H9 (cell line): ENCODE data around the gene SLC25A39. TPM values are rescaled to one million over a fixed set of nuclear protein-coding genes. Genes with fewer than 3 reads are reported as not detected.

ENCODE experiments used
- DNase-seq: peaks from one replicate; pipeline ENCODE4 v3.0.0-alpha.2; 2017
- H2AFZ ChIP-seq: one replicate; pipeline ENCODE4 v1.6.1; 2013; ENCODE audit warnings: mild to moderate bottlenecking, low read length, control low read depth, moderate library complexity
- H2AK5ac ChIP-seq: 2 replicates; pipeline ENCODE4 v1.6.1; 2013; ENCODE audit warnings: low read length, control low read depth, mixed read lengths; ENCODE audit not compliant: insufficient read length
- H2BK120ac ChIP-seq: one replicate; pipeline ENCODE4 v1.6.1; 2013; ENCODE audit warnings: low read depth, mild to moderate bottlenecking, low read length, control low read depth, inconsistent platforms; ENCODE audit not compliant: poor library complexity, severe bottlenecking
- H2BK12ac ChIP-seq: 2 replicates; pipeline ENCODE4 v1.6.1; 2013; ENCODE audit warnings: low read length, control low read depth, mixed read lengths, low read depth; ENCODE audit not compliant: insufficient read length
- H2BK15ac ChIP-seq: 2 replicates; pipeline ENCODE4 v1.6.1; 2013; ENCODE audit warnings: low read depth, low read length, control low read depth
- H2BK20ac ChIP-seq: one replicate; pipeline ENCODE4 v1.6.1; 2013; ENCODE audit warnings: low read depth, mild to moderate bottlenecking, low read length, control low read depth, inconsistent platforms; ENCODE audit not compliant: poor library complexity, severe bottlenecking
- H2BK5ac ChIP-seq: 2 replicates; pipeline ENCODE4 v1.6.1; 2013; ENCODE audit warnings: low read length, control low read depth, mixed read lengths; ENCODE audit not compliant: insufficient read length
- H3K14ac ChIP-seq: 2 replicates; pipeline ENCODE4 v1.6.1; 2013; ENCODE audit warnings: low read length, control low read depth; ENCODE audit not compliant: insufficient read depth
- H3K18ac ChIP-seq: 2 replicates; pipeline ENCODE4 v1.6.1; 2013; ENCODE audit warnings: low read depth, mild to moderate bottlenecking, mixed read lengths, low read length, control low read depth; ENCODE audit not compliant: insufficient read length
- H3K23ac ChIP-seq: 2 replicates; pipeline ENCODE4 v1.6.1; 2013; ENCODE audit warnings: low read length, control low read depth, mixed read lengths, low read depth; ENCODE audit not compliant: insufficient read length
- H3K23me2 ChIP-seq: 2 replicates; pipeline ENCODE4 v1.6.1; 2013; ENCODE audit warnings: low read depth, mild to moderate bottlenecking, mixed read lengths, low read length, control low read depth; ENCODE audit not compliant: insufficient read length, poor library complexity, severe bottlenecking
- H3K27ac ChIP-seq: 2 replicates; pipeline ENCODE4 v1.5.1; 2013; ENCODE audit warnings: low read length, control low read depth, mixed read lengths, low read depth; ENCODE audit not compliant: insufficient read length
- H3K27me3 ChIP-seq: 2 replicates; pipeline ENCODE4 v1.6.1; 2013; ENCODE audit warnings: low read length, control low read depth, inconsistent platforms; ENCODE audit not compliant: insufficient read depth
- H3K4ac ChIP-seq: 2 replicates; pipeline ENCODE4 v1.6.1; 2013; ENCODE audit warnings: low read depth, mild to moderate bottlenecking, control low read depth, inconsistent platforms, low read length, moderate library complexity
- H3K4me1 ChIP-seq: 2 replicates; pipeline ENCODE4 v1.6.1; 2013; ENCODE audit warnings: low read length, control low read depth, inconsistent platforms; ENCODE audit not compliant: insufficient read depth
- H3K4me2 ChIP-seq: 2 replicates; pipeline ENCODE4 v1.6.1; 2013; ENCODE audit warnings: low read length, control low read depth, mixed read lengths; ENCODE audit not compliant: insufficient read length, insufficient read depth
- H3K56ac ChIP-seq: 2 replicates; pipeline ENCODE4 v1.6.1; 2013; ENCODE audit warnings: low read depth, mild to moderate bottlenecking, mixed read lengths, low read length, control low read depth; ENCODE audit not compliant: insufficient read length
- H3K79me1 ChIP-seq: 2 replicates; pipeline ENCODE4 v1.6.1; 2013; ENCODE audit warnings: low read depth, mild to moderate bottlenecking, moderate library complexity, low read length, control low read depth, inconsistent platforms; ENCODE audit not compliant: insufficient read depth, poor library complexity, severe bottlenecking
- H3K79me2 ChIP-seq: 2 replicates; pipeline ENCODE4 v1.6.1; 2013; ENCODE audit warnings: low read length, control low read depth, inconsistent platforms; ENCODE audit not compliant: insufficient read depth
- H3K9ac ChIP-seq: 2 replicates; pipeline ENCODE4 v1.6.1; 2013; ENCODE audit warnings: low read length, control low read depth, mixed read lengths; ENCODE audit not compliant: insufficient read length; ENCODE audit errors: extremely low read depth
- H3K9me3 ChIP-seq: one replicate; pipeline ENCODE4 v1.6.1; 2013; ENCODE audit warnings: low read depth, low read length, inconsistent platforms; ENCODE audit not compliant: control insufficient read depth
- H3T11ph ChIP-seq: one replicate; pipeline ENCODE4 v1.6.1; 2013; ENCODE audit warnings: mild to moderate bottlenecking, low read length, control low read depth, inconsistent platforms
- H4K20me1 ChIP-seq: one replicate; pipeline ENCODE4 v1.6.1; 2013; ENCODE audit not compliant: control insufficient read depth, insufficient read length, insufficient read depth
- H4K5ac ChIP-seq: 2 replicates; pipeline ENCODE4 v1.6.1; 2013; ENCODE audit warnings: low read depth, mild to moderate bottlenecking, mixed read lengths, low read length, control low read depth; ENCODE audit not compliant: insufficient read length
- H4K8ac ChIP-seq: replicated peaks from 2 replicates; pipeline ENCODE4 v1.6.1; 2013; ENCODE audit warnings: low read length, control low read depth, mixed read lengths, low read depth; ENCODE audit not compliant: insufficient read length
- H4K91ac ChIP-seq: 2 replicates; pipeline ENCODE4 v1.6.1; 2013; ENCODE audit warnings: low read depth, mild to moderate bottlenecking, moderate library complexity, mixed read lengths, low read length, control low read depth; ENCODE audit not compliant: insufficient read length
- H3K27ac Mint-ChIP-seq, 3 experiments: 2 replicates in 2 of 3; 3 replicates in 1 of 3; pipeline ENCODE4 v1.8.0; 2020 to 2021; ENCODE audit warnings: mixed read lengths in 3 of 3, mild to moderate bottlenecking in 1 of 3, moderate library complexity in 1 of 3
- H3K27me3 Mint-ChIP-seq: 2 replicates; pipeline ENCODE4 v1.8.0; 2021; ENCODE audit warnings: low read depth, mild to moderate bottlenecking, moderate library complexity, mixed read lengths
- H3K36me3 Mint-ChIP-seq, 3 experiments: 2 replicates in 2 of 3; 3 replicates in 1 of 3; pipeline ENCODE4 v1.8.0; 2020 to 2021; ENCODE audit warnings: low read depth in 3 of 3, mixed read lengths in 3 of 3; ENCODE audit not compliant: insufficient read depth in 1 of 3
- H3K4me1 Mint-ChIP-seq, 2 experiments: 2 replicates each; pipeline ENCODE4 v1.8.0; 2020; ENCODE audit warnings: mixed read lengths in 2 of 2
- H3K4me3 Mint-ChIP-seq, 2 experiments: 2 replicates in 1 of 2; 3 replicates in 1 of 2; pipeline ENCODE4 v1.8.0; 2020 to 2021; ENCODE audit warnings: mild to moderate bottlenecking in 2 of 2, mixed read lengths in 2 of 2, moderate library complexity in 1 of 2
- H3K9me3 Mint-ChIP-seq, 2 experiments: 2 replicates in 1 of 2; 3 replicates in 1 of 2; pipeline ENCODE4 v1.8.0; 2020; ENCODE audit warnings: mild to moderate bottlenecking in 2 of 2, mixed read lengths in 2 of 2, moderate library complexity in 1 of 2
- CTCF ChIP-seq: fragments of 200-600 bp; sonication (generic); conservative IDR thresholded peaks from 3 replicates; pipeline ENCODE4 v1.8.0; 2021; ENCODE audit warnings: antibody characterized with exemption, mild to moderate bottlenecking
- WGBS: extraction: QIAGEN DNeasy Blood & Tissue Kit; methylation state at CpG from one replicate; pipeline ENCODE4 v1.1.7; 2013; ENCODE audit warnings: missing lambda C conversion rate, low lambda C conversion rate, mixed read lengths; ENCODE audit not compliant: insufficient read length; ENCODE audit errors: extremely low coverage; 5-methylcytosine and 5-hydroxymethylcytosine counted together
- total RNA-seq: library from RNA; stranded (reverse); gene quantifications from 2 replicates; pipeline ENCODE4 v1.2.1, GENCODE V29; 2021

Gene SLC25A39
- total RNA-seq, 1 experiment from 2014 or later: 227 TPM

GRCh38 chr17:44334727-44335126 lies 10.1 kb upstream of the SLC25A39 start:
- H2AFZ ChIP-seq: no peak overlapping the region
- H2BK120ac ChIP-seq: no peak overlapping the region
- Mint-ChIP-seq H3K36me3 (no peaks in the 10 kb centered on the region), H3K27ac (no peak overlapping the region), H3K4me1 (peaks cover 13 to 15% of the 10 kb centered on the region in 2 experiments), H3K4me3 (no peak overlapping the region), H3K9me3 (no peaks in the 10 kb centered on the region), H3K27me3 (peaks cover 1% of the 10 kb centered on the region; the same call in 1 of the 2 replicates)
- no peak overlapping the region for H3K18ac ChIP-seq
- H3K4me1 ChIP-seq: no peaks in the 10 kb centered on the region
- no peak overlapping the region for H2AK5ac ChIP-seq
- H4K91ac ChIP-seq: no peak overlapping the region
- H2BK5ac ChIP-seq: no peak overlapping the region
- no peak overlapping the region for H3K23ac ChIP-seq
- H2BK20ac ChIP-seq: no peak overlapping the region
- WGBS: no CpG with 5 or more reads among the region's 3 CpGs
- H4K5ac ChIP-seq: no peak overlapping the region
- H3K23me2 ChIP-seq: no peaks in the 10 kb centered on the region
- H3K9ac ChIP-seq: no peak overlapping the region
- no peaks in the 10 kb centered on the region for H3K79me1 ChIP-seq
- no peak overlapping the region for H3K4me2 ChIP-seq
- no peak overlapping the region for H3K27ac ChIP-seq
- H4K20me1 ChIP-seq: no peaks in the 10 kb centered on the region
- H4K8ac ChIP-seq: no peak overlapping the region
- no peak overlapping the region for H3T11ph ChIP-seq
- peak; percentile 39 for DNase-seq
- no peaks in the 10 kb centered on the region for H3K9me3 ChIP-seq
- H3K27me3 ChIP-seq: no peaks in the 10 kb centered on the region
- no peak overlapping the region for H2BK15ac ChIP-seq
- no peak overlapping the region for H3K4ac ChIP-seq
- H3K56ac ChIP-seq: no peak overlapping the region
- no peak for TF ChIP-seq CTCF
- H2BK12ac ChIP-seq: no peak overlapping the region
- no peaks in the 10 kb centered on the region for H3K79me2 ChIP-seq
- no peak overlapping the region for H3K14ac ChIP-seq
